ENCODE measurements around the gene MTUS2. TPM values are rescaled to one million over a fixed set of nuclear protein-coding genes. Genes with fewer than 3 reads are reported as not detected.

MTUS2 gene
- total RNA-seq, 4 donors from 2014 or later: 0.20 to 1.6 (median 0.25) TPM; not detected in 1

DNA sequence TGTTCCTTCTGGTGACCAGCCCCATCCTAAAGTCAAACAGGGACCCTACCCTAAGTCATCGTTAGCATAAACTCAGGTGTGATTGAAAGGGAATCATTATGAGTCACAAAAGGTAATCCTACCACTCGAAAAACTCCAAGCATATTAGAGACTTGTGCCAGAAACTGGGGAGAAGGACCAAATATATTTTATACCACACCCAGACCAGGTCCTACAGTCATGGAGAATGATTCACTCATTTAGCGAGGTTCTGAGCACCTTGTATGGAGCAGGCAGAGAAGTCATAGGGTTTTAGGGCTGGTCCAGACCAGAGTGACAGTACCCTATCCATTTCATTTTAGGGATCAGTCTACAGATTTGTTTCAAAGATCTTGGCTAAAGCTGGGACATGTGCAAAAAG, 625.9 kb downstream of the MTUS2 start:
- TF ChIP-seq, protein P1, sequence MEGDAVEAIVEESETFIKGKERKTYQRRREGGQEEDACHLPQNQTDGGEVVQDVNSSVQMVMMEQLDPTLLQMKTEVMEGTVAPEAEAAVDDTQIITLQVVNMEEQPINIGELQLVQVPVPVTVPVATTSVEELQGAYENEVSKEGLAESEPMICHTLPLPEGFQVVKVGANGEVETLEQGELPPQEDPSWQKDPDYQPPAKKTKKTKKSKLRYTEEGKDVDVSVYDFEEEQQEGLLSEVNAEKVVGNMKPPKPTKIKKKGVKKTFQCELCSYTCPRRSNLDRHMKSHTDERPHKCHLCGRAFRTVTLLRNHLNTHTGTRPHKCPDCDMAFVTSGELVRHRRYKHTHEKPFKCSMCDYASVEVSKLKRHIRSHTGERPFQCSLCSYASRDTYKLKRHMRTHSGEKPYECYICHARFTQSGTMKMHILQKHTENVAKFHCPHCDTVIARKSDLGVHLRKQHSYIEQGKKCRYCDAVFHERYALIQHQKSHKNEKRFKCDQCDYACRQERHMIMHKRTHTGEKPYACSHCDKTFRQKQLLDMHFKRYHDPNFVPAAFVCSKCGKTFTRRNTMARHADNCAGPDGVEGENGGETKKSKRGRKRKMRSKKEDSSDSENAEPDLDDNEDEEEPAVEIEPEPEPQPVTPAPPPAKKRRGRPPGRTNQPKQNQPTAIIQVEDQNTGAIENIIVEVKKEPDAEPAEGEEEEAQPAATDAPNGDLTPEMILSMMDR (IDR thresholded peaks at IDR 0.05 in 4 of 5, conservative IDR thresholded peaks at IDR 0.05 in 1 of 5): no peak
- TF ChIP-seq POLR2A (IDR thresholded peaks at IDR 0.05): no peak
- Histone ChIP-seq H3K9me3 (no peaks in the 10 kb centered on the region), H3K4me3 (no peak overlapping the region), H3K27ac (no peak overlapping the region), H3K27me3 (no peaks in the 10 kb centered on the region), H3K4me1 (no peaks in the 10 kb centered on the region), H3K36me3 (no peaks in the 10 kb centered on the region)
- intact Hi-C loops (cut with DNase I; ENCODE audit: low total_unique reads): no loop called here
- ATAC-seq: no peak
- DNase-seq: no peak
- in situ Hi-C loops (cut with MboI; ENCODE audit: low sequenced_read_pairs in 4 of 4): no loop called here

DNA sequence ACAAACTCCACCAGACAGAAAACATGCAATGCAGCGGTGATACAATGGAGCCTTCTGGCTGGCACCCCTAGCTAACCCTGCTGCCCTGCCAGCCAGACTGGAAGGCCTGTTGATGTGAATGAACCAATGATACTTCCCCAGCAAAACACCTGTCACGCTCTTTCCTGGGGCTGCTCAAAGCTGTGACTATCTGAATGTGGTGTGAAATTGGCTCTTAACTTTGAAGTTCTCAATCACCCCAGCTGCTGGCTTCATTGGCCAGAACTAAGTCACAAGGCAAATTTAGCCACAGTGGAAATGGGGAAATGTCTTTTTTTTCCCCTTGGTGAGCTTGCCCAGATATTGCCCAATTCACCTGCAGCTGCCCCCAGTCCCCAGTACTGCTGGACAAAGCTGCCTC, 628.0 kb downstream of the MTUS2 start:
- H3K36me3 ChIP-seq: no peaks in the 10 kb centered on the region
- no peaks in the 10 kb centered on the region for H3K27me3 ChIP-seq
- no peaks in the 10 kb centered on the region for H3K4me1 ChIP-seq
- in situ Hi-C loops (cut with MboI; ENCODE audit: low sequenced_read_pairs in 4 of 4): no loop called here
- H3K27ac ChIP-seq: peak overlapping the region in 2 of 4 donors; percentile 9 to 20
- TF ChIP-seq, protein P1 (IDR thresholded peaks at IDR 0.05 in 4 of 5, conservative IDR thresholded peaks at IDR 0.05 in 1 of 5): no peak
- no peak for TF ChIP-seq POLR2A (IDR thresholded peaks at IDR 0.05)
- DNase-seq: no peak
- no peak overlapping the region for H3K4me3 ChIP-seq
- H3K9me3 ChIP-seq: no peaks in the 10 kb centered on the region
- peak; percentile 46 to 84 for ATAC-seq
- intact Hi-C loops (cut with DNase I; ENCODE audit: low total_unique reads): no loop called here

DNA sequence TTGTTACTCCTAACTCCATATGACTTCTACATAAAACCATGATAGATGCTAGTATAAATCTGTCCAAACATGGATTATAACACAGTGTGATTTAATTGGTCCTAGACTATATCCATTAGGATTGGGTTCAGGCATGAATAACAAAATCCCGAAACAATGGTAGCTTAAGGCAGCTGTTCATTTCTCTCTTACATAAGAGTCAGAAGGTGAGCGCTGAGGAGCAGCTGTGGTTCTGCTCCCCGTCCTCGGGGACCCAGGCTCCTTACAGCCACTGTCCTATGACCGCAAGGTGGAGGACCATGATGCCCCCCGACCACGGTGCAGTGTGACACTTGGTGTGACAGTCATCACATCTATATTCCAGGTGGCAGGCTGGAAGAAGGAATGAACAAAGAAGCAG, 629.6 kb downstream of the MTUS2 start:
- no peak for DNase-seq
- Histone ChIP-seq H3K27ac (no peak overlapping the region), H3K27me3 (no peaks in the 10 kb centered on the region), H3K9me3 (no peaks in the 10 kb centered on the region), H3K4me3 (no peak overlapping the region), H3K36me3 (no peaks in the 10 kb centered on the region), H3K4me1 (no peaks in the 10 kb centered on the region)
- no peak for ATAC-seq
- intact Hi-C loops (cut with DNase I; ENCODE audit: low total_unique reads): no loop called here
- no peak for TF ChIP-seq POLR2A (IDR thresholded peaks at IDR 0.05)
- TF ChIP-seq, protein P1 (IDR thresholded peaks at IDR 0.05 in 4 of 5, conservative IDR thresholded peaks at IDR 0.05 in 1 of 5): no peak
- in situ Hi-C loops (cut with MboI; ENCODE audit: low sequenced_read_pairs in 4 of 4): no loop called here

DNA sequence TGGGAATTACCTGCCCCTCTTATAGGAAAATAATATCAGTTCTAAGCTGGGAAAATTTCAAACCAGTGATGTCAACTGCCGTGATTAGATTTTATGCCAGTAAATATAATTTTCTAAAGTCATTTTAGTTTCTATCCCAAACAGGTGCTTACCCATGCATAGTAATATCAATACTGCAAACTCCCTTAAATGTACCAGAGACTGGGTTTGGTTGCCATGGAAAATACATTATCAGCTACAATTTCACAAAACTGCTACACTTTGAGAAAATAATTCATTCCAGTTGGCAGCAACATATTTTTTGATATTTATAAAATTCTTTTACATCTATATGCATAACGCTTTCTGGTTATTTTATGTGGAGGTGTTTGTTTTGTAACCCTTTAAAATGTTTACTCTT, 631.8 kb downstream of the MTUS2 start:
- Histone ChIP-seq H3K4me3 (no peak overlapping the region), H3K9me3 (no peaks in the 10 kb centered on the region), H3K27ac (no peak overlapping the region), H3K4me1 (no peaks in the 10 kb centered on the region), H3K27me3 (no peaks in the 10 kb centered on the region), H3K36me3 (no peaks in the 10 kb centered on the region)
- intact Hi-C loops (cut with DNase I; ENCODE audit: low total_unique reads): no loop called here
- in situ Hi-C loops (cut with MboI; ENCODE audit: low sequenced_read_pairs in 4 of 4): no loop called here
- no peak for ATAC-seq
- TF ChIP-seq, protein P1 (IDR thresholded peaks at IDR 0.05 in 4 of 5, conservative IDR thresholded peaks at IDR 0.05 in 1 of 5): no peak
- no peak for TF ChIP-seq POLR2A (IDR thresholded peaks at IDR 0.05)
- DNase-seq: no peak

Data from gastrocnemius medialis (tissue), 4 donors.